MCF 10A (cell line): ENCODE results near the gene ZSCAN10. TPM values are rescaled to one million over a fixed set of nuclear protein-coding genes. Genes with fewer than 3 reads are reported as not detected.

ENCODE experiments used
- BruUV-seq: library from RNA; stranded (reverse); fragments of 400-500 nt; replicated peaks from 2 replicates; lab custom pipeline; 2021; lab: Mats Ljungman, UMichigan
- CTCF ChIA-PET: fragments of 300-600 bp; sonication (Branson Sonifier 250); formaldehyde crosslinking; extraction: SDS; loops from one replicate; lab custom pipeline; 2021; ENCODE audit warnings: antibody characterized with exemption, inconsistent platforms; lab: Yijun Ruan, JAX
- POLR2A ChIA-PET: fragments of 300-600, 350-650 bp; sonication (Branson Sonifier 250); formaldehyde crosslinking; extraction: SDS; loops from one replicate; lab custom pipeline; 2020; ENCODE audit warnings: antibody characterized with exemption, inconsistent platforms; lab: Yijun Ruan, JAX
- DNase-seq: peaks from one replicate; pipeline ENCODE4 v3.0.0-alpha.2; 2018; ENCODE audit not compliant: unreplicated experiment
- H3K27ac Mint-ChIP-seq: one replicate; pipeline ENCODE4 v1.8.0; 2022; ENCODE audit warnings: mild to moderate bottlenecking, low read depth, mixed read lengths; ENCODE audit not compliant: unreplicated experiment
- H3K27me3 Mint-ChIP-seq: one replicate; pipeline ENCODE4 v1.8.0; 2022; ENCODE audit warnings: mixed read lengths; ENCODE audit not compliant: insufficient read depth, unreplicated experiment
- H3K36me3 Mint-ChIP-seq: one replicate; pipeline ENCODE4 v1.8.0; 2022; ENCODE audit warnings: mild to moderate bottlenecking, moderate library complexity, mixed read lengths; ENCODE audit not compliant: insufficient read depth, unreplicated experiment
- H3K4me1 Mint-ChIP-seq: one replicate; pipeline ENCODE4 v1.8.0; 2022; ENCODE audit warnings: mixed read lengths; ENCODE audit not compliant: insufficient read depth, unreplicated experiment
- H3K4me3 Mint-ChIP-seq: one replicate; pipeline ENCODE4 v1.8.0; 2022; ENCODE audit warnings: mild to moderate bottlenecking, moderate library complexity, mixed read lengths; ENCODE audit not compliant: unreplicated experiment
- H3K9me3 Mint-ChIP-seq: one replicate; pipeline ENCODE4 v1.8.0; 2022; ENCODE audit warnings: mixed read lengths; ENCODE audit not compliant: unreplicated experiment
- intact Hi-C: fragments of 100-400 bp; cut with micrococcal nuclease; formaldehyde crosslinking; loops from 2 replicates; pipeline ENCODE4 v1.14.1; 2022
- total RNA-seq: library from RNA; stranded (reverse); gene quantifications from 2 replicates; pipeline ENCODE4 v1.2.3, GENCODE V29; 2022
- TF ChIP-seq, protein P1 (sequence below): fragments of 200-600 bp; IDR thresholded peaks from one replicate; pipeline ENCODE4 v1.8.0; 2022; ENCODE audit warnings: antibody characterized with exemption, mild to moderate bottlenecking; ENCODE audit not compliant: unreplicated experiment

Gene ZSCAN10
- total RNA-seq, 1 experiment from 2014 or later: 0.49 TPM

DNA sequence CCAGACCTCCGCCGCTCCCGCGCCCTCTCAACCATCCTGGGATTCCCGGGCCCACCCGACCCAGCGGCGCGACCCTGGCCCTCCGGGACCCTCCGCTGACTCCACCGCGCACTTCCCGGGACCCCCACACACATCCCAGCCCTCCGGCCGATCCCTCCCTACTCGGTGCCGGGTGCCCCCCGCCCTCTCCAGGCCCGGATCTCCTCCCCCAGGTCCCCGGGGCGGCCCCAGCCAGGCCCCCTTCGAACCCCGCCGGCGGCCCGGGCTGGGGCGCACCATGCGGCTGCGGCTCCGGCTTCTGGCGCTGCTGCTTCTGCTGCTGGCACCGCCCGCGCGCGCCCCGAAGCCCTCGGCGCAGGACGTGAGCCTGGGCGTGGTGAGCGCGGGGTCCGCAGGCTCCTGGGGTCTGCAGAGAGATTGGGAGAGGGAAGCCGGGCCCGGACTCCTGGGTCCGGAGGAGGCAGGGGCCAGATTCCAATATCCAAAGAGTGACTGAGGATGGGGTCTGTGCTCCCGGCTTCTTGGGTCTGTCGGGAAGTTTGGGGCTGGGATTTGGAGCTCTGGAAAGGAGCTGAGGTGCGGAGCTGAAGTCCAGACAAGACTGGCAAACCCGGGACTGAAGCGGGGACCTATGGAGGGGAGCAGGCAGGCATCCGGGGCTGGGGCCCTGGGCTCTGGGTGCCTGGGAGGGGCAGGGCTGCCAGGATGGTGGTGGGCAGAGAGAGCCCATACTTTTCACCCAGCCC lies 52.3 kb downstream of the ZSCAN10 start:
- DNase-seq: no peak
- no TSS peak for BruUV-seq
- H3K4me3 Mint-ChIP-seq: peak overlapping the region; percentile 43
- TF ChIP-seq, protein P1, sequence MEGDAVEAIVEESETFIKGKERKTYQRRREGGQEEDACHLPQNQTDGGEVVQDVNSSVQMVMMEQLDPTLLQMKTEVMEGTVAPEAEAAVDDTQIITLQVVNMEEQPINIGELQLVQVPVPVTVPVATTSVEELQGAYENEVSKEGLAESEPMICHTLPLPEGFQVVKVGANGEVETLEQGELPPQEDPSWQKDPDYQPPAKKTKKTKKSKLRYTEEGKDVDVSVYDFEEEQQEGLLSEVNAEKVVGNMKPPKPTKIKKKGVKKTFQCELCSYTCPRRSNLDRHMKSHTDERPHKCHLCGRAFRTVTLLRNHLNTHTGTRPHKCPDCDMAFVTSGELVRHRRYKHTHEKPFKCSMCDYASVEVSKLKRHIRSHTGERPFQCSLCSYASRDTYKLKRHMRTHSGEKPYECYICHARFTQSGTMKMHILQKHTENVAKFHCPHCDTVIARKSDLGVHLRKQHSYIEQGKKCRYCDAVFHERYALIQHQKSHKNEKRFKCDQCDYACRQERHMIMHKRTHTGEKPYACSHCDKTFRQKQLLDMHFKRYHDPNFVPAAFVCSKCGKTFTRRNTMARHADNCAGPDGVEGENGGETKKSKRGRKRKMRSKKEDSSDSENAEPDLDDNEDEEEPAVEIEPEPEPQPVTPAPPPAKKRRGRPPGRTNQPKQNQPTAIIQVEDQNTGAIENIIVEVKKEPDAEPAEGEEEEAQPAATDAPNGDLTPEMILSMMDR: no peak
- intact Hi-C loops: no loop called here
- H3K4me1 Mint-ChIP-seq: no peaks in the 10 kb centered on the region
- no peaks in the 10 kb centered on the region for H3K36me3 Mint-ChIP-seq
- POLR2A ChIA-PET: interaction anchor here (1.8 to 3.0 kb wide), 2 partner anchors 16 to 26 kb away, joined by 7 read pairs; no protein-coding TSS in a partner anchor
- CTCF ChIA-PET: interaction anchor here (0.6 to 5.8 kb wide), 5 partner anchors 10 to 81 kb away, joined by 3 to 51 read pairs (median 4); no protein-coding TSS in a partner anchor
- no peak overlapping the region for H3K27ac Mint-ChIP-seq
- no peaks in the 10 kb centered on the region for H3K9me3 Mint-ChIP-seq
- peaks cover 53% of the 10 kb centered on the region for H3K27me3 Mint-ChIP-seq

DNA sequence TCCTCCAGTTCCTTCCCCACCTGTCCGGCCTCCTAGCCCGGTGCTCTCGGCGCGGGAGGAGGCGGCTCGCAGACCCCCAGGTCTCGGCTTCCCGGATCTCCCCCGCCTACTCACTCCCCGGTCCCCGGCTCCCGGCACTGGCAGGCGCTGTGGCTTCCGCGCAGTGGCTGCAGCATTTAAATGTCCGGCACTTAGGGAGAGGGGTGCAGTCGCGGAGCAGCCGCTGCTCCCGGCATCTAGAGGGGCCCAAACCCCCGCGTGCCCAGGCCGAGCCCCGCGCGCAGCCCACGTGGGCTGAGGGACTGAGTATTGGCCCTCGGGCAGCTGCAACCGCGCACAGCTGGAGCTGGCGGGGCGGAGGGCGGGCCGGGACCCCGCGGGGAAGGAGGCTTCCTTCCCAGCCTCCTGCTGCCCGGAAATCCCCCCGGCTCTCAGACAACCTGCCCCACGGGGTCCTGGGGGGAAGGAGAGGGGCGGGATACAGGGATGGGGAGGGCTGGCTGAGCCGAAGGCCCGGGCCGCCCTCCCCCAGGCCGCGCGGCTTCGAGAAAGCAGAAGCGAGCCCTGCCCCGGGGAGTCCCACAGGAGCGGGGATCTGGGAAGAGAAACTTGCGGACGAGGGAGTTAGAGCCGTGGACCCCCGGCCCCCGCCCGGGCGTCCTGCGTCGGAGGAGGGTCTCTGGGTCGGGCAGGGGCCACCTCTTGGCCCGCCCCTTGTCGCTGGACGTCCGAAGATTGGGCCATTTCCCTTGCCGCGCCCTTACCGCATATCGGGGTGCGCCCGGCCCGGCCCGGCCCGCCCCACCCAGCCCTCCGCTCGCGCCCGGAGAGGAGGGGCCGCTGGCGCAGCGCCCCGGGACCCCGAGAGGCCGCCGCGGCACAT lies 53.1 kb downstream of the ZSCAN10 start, which contains the start of gene MMP25:
Gene MMP25 (plus strand): TSS at position 804 of the 883 bp plus-strand sequence. CDS start 357 bp downstream, outside the sequence.
- H3K27ac Mint-ChIP-seq: no peak within 1 kb of the TSS
- CTCF ChIA-PET: interaction anchor here (1.8 kb wide), 1 partner anchor 12 kb away, joined by 4 read pairs; no protein-coding TSS in a partner anchor
- no TSS peak for BruUV-seq
- no peak for DNase-seq
- TF ChIP-seq, protein P1: no peak
- POLR2A ChIA-PET: interaction anchor here (0.7 to 0.9 kb wide), 3 partner anchors 12 to 89 kb away, joined by 3 to 4 read pairs (median 3); partner anchors contain the start of gene ZNF213
- peaks cover 48% of the 10 kb centered on the region for H3K27me3 Mint-ChIP-seq
- H3K9me3 Mint-ChIP-seq: no peaks in the 10 kb centered on the region
- no peaks in the 10 kb centered on the region for H3K4me1 Mint-ChIP-seq
- no peaks in the 10 kb centered on the region for H3K36me3 Mint-ChIP-seq
- intact Hi-C loops: no loop called here
- peak within 1 kb of the TSS; percentile 43 for H3K4me3 Mint-ChIP-seq

DNA sequence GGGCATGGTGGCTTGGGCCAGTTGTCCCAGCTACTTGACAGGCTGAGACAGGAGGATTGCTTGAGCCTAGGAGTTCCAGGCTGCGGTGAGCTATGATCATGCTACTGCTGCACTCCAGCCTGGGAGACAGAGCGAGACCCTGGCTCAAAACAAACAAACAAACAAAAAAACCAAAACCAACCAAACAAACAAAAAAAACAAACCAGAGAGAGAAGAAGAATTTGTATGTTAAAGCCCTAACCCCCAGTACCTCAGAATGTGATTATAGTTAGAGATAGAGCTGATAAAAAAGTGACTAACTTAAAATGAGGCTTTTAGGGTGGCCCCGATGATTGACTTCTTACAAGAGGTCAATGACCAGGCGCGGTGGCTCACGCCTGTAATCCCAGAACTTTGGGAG lies 54.4 kb downstream of the ZSCAN10 start:
- BruUV-seq: no TSS peak
- Mint-ChIP-seq H3K27ac (no peak overlapping the region), H3K27me3 (peaks cover 38% of the 10 kb centered on the region), H3K4me1 (no peaks in the 10 kb centered on the region), H3K9me3 (no peaks in the 10 kb centered on the region), H3K4me3 (peak overlapping the region; percentile 3), H3K36me3 (no peaks in the 10 kb centered on the region)
- intact Hi-C loops: no loop called here
- DNase-seq: no peak
- ChIA-PET POLR2A (no interaction called here), CTCF (interaction anchor here (0.7 kb wide), 1 partner anchor 1512 kb away, joined by 6 read pairs; the partner anchor contains the start of gene C16orf96)
- TF ChIP-seq, protein P1: no peak
